ENCODE data around the gene GJD4. TPM values are rescaled to one million over a fixed set of nuclear protein-coding genes. Genes with fewer than 3 reads are reported as not detected.
A peak's percentile ranks its signal among the peaks of the same experiment; 100 is the strongest.

Gene GJD4
- total RNA-seq, 6 experiments from 2014 or later, result not detected

DNA sequence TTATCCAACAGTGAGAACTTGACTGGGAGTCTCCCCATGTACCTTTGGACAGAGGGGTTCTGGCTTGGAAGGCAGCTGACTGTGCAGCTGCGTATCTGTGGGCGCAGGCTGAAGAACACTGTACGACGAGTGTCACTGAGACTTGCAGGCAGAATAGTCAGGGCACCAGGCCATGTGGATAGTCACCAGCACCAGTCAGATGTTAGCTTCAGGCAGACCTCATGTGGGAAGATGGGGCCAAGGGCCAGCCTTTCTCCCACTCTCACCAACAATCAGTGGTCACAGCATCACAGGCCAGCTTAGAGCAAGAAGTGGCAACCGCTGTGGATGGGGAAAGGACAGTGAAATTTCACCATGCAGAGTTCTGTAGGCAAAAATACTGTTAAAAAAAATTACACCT is 43.4 kb upstream of the GJD4 start:
- Histone ChIP-seq H3K36me3 (peaks cover 0 to 8% (median under 1%) of the 10 kb centered on the region in 4 donors), H3K27me3 (no peaks in the 10 kb centered on the region), H3K4me3 (no peak overlapping the region), H3K4me1 (no peaks in the 10 kb centered on the region), H3K9me3 (no peaks in the 10 kb centered on the region), H3K27ac (no peak overlapping the region)
- ATAC-seq, result no peak
- TF ChIP-seq POLR2A (IDR thresholded peaks at IDR 0.05), result no peak
- TF ChIP-seq, protein P1, sequence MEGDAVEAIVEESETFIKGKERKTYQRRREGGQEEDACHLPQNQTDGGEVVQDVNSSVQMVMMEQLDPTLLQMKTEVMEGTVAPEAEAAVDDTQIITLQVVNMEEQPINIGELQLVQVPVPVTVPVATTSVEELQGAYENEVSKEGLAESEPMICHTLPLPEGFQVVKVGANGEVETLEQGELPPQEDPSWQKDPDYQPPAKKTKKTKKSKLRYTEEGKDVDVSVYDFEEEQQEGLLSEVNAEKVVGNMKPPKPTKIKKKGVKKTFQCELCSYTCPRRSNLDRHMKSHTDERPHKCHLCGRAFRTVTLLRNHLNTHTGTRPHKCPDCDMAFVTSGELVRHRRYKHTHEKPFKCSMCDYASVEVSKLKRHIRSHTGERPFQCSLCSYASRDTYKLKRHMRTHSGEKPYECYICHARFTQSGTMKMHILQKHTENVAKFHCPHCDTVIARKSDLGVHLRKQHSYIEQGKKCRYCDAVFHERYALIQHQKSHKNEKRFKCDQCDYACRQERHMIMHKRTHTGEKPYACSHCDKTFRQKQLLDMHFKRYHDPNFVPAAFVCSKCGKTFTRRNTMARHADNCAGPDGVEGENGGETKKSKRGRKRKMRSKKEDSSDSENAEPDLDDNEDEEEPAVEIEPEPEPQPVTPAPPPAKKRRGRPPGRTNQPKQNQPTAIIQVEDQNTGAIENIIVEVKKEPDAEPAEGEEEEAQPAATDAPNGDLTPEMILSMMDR (IDR thresholded peaks at IDR 0.05), result no peak
- intact Hi-C loops (cut with DNase I), result loop anchor here in 1 of 2 donors (10.0 kb wide), 1 partner anchor 227 kb away; the partner anchor contains the start of gene CCNY
- WGBS (ENCODE audit: insufficient coverage, low coverage, low lambda C conversion rate, missing lambda C conversion rate), result 87% methylated on average over 3 of the region's 5 CpGs
- no peak for DNase-seq

GRCh38 chr10:35562427-35562826 is 42.7 kb upstream of the GJD4 start:
- TF ChIP-seq, protein P1 (IDR thresholded peaks at IDR 0.05), result no peak
- TF ChIP-seq POLR2A (IDR thresholded peaks at IDR 0.05), result no peak
- peaks cover 0 to 15% (median 2%) of the 10 kb centered on the region in 4 donors for H3K36me3 ChIP-seq
- no peaks in the 10 kb centered on the region for H3K4me1 ChIP-seq
- no peaks in the 10 kb centered on the region for H3K9me3 ChIP-seq
- ATAC-seq (no peak), DNase-seq (no peak)
- no peak overlapping the region for H3K27ac ChIP-seq
- H3K4me3 ChIP-seq, result no peak overlapping the region
- intact Hi-C loops (cut with DNase I), result loop anchor here in 1 of 2 donors (10.0 kb wide), 1 partner anchor 228 kb away; the partner anchor contains the start of gene CCNY
- 90% methylated on average over 1 of the region's 1 CpG for WGBS (ENCODE audit: insufficient coverage, low coverage, low lambda C conversion rate, missing lambda C conversion rate)
- H3K27me3 ChIP-seq, result no peaks in the 10 kb centered on the region

DNA sequence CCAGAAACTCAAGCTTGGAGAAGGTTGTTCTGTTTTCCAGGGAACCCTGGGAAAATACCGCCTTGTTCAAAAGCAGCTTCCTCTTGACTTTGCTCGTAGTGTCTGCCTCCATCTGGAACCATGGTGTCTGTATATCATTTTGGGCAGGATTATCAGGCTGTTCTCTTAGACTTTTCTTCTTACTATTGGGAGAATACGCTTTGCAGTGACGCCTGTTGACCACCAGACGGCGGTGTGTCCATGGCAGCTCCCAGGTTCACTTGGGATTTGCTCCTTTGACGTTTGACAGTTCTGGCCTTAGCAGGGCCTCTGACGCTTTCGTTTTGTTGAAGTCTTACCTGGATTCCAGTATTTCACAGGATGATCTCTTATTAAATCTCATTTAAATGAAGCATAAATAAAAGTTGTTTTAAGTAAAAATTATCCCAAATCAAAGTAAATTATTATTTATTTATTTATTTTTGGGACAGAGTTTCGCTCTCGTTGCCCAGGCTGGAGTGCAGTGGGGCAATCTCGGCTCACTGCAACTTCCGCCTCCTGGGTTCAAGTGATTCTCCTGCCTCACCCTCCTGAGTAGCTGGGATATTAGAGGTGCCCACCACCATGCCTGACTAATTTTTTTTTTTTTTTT is 41.8 kb upstream of the GJD4 start:
- ATAC-seq, result peak; percentile 85 to 92 (median 88)
- Histone ChIP-seq H3K27ac (no peak overlapping the region), H3K4me3 (no peak overlapping the region), H3K36me3 (peaks cover 0 to 20% (median 3%) of the 10 kb centered on the region in 4 donors), H3K9me3 (no peaks in the 10 kb centered on the region), H3K4me1 (no peaks in the 10 kb centered on the region), H3K27me3 (no peaks in the 10 kb centered on the region)
- TF ChIP-seq POLR2A (IDR thresholded peaks at IDR 0.05), result no peak
- TF ChIP-seq, protein P1 (IDR thresholded peaks at IDR 0.05), result peak; percentile 84 to 99 (median 97)
- intact Hi-C loops (cut with DNase I), result loop anchor here in 1 of 2 donors (10.0 kb wide), 1 partner anchor 229 kb away; the partner anchor contains the start of gene CCNY
- WGBS (ENCODE audit: insufficient coverage, low coverage, low lambda C conversion rate, missing lambda C conversion rate), result 38% methylated on average over 13 of the region's 13 CpGs
- peak; percentile 45 to 68 (median 68) for DNase-seq

- no peaks in the 10 kb centered on the region for H3K27me3 ChIP-seq
- intact Hi-C loops (cut with DNase I), result loop anchor here in 1 of 2 donors (10.0 kb wide), 1 partner anchor 230 kb away; the partner anchor contains the start of gene CCNY
- no peaks in the 10 kb centered on the region for H3K9me3 ChIP-seq
Measured at GRCh38 chr10:35564341-35564968, 40.7 kb upstream of the GJD4 start.

More at GRCh38 chr10:35564341-35564968, 40.7 kb upstream of the GJD4 start:
- WGBS (ENCODE audit: insufficient coverage, low coverage, low lambda C conversion rate, missing lambda C conversion rate), result 71% methylated on average over 4 of the region's 6 CpGs
- no peak overlapping the region for H3K27ac ChIP-seq
- no peaks in the 10 kb centered on the region for H3K4me1 ChIP-seq
- peak; percentile 22 to 68 (median 58) for ATAC-seq
- H3K36me3 ChIP-seq, result peaks cover 0 to 28% (median 6%) of the 10 kb centered on the region in 4 donors
- H3K4me3 ChIP-seq, result no peak overlapping the region
- DNase-seq, result peak in 1 of 3 donors; percentile 25
- TF ChIP-seq, protein P1 (IDR thresholded peaks at IDR 0.05), result no peak
- TF ChIP-seq POLR2A (IDR thresholded peaks at IDR 0.05), result no peak

Data from right lobe of liver (tissue), 6 donors.